Vagina (tissue), 2 donors: ENCODE data around the gene LZTS2. TPM values are rescaled to one million over a fixed set of nuclear protein-coding genes. Genes with fewer than 3 reads are reported as not detected.

ENCODE experiments used
- DNase-seq, 2 donors: peaks; one replicate each; pipeline ENCODE4 v3.0.0-alpha.2; 2017; ENCODE audit errors: extremely low spot score in 2 of 2
- H3K27ac ChIP-seq: fragments of 200-600 bp; sonication (generic); one replicate; pipeline ENCODE4 v1.5.1; 2019
- H3K27me3 ChIP-seq: fragments of 200-600 bp; sonication (generic); one replicate; pipeline ENCODE4 v1.5.1; 2019
- H3K36me3 ChIP-seq, 2 donors: fragments of 200-600 bp; sonication (generic); one replicate each; pipeline ENCODE4 v1.5.1; 2017 to 2019
- H3K4me1 ChIP-seq: fragments of 200-600 bp; sonication (generic); one replicate; pipeline ENCODE4 v1.5.1; 2019
- H3K4me3 ChIP-seq, 2 donors: fragments of 200-600 bp; sonication (generic); 1 replicate in 1 of 2; 2 replicates in 1 of 2; pipeline ENCODE4 v1.5.1; 2016 to 2019
- H3K9me3 ChIP-seq: fragments of 200-600 bp; sonication (generic); one replicate; pipeline ENCODE4 v1.5.1; 2019
- POLR2A ChIP-seq, 2 donors: fragments of 450-650 bp; IDR thresholded peaks; one replicate each; pipeline ENCODE4 v1.6.1; 2017; ENCODE audit warnings: antibody characterized with exemption in 2 of 2, mild to moderate bottlenecking in 2 of 2, moderate library complexity in 2 of 2
- POLR2AphosphoS5 ChIP-seq, 2 donors: sonication (generic); formaldehyde crosslinking; IDR thresholded peaks; one replicate each; pipeline ENCODE4 v1.9.0; 2017; ENCODE audit warnings: antibody characterized with exemption in 2 of 2, mild to moderate bottlenecking in 2 of 2, low read depth in 1 of 2; ENCODE audit not compliant: insufficient read depth in 1 of 2
- intact Hi-C: fragments of 100-400 bp; cut with DNase I; formaldehyde crosslinking; loops from one replicate; pipeline ENCODE4 v1.15.1; 2023
- total RNA-seq: library from RNA; depleted of rRNA; stranded (reverse); fragments of >200 nt; gene quantifications from one replicate; pipeline ENCODE4 v1.2.3, GENCODE V29; 2016
- TF ChIP-seq, protein P1 (sequence below), 3 experiments: fragments of 450-650 bp in 2 of 3; fragments of 200-600 bp in 1 of 3; sonication (generic) in 1 of 3; IDR thresholded peaks; one replicate each; pipeline ENCODE4 v1.5.1; 2017 to 2019; ENCODE audit warnings: antibody characterized with exemption in 3 of 3, mild to moderate bottlenecking in 2 of 3, moderate library complexity in 2 of 3

Gene LZTS2
- total RNA-seq, 1 donor from 2014 or later, result 99.4 TPM

GRCh38 chr10:101011517-101012423, 12.2 kb downstream of the LZTS2 start:
- no peaks in the 10 kb centered on the region for H3K27me3 ChIP-seq
- no peak for DNase-seq
- peaks cover 27% of the 10 kb centered on the region for H3K4me1 ChIP-seq
- no peak overlapping the region for H3K4me3 ChIP-seq
- intact Hi-C loops, result loop anchor here (2.0 kb wide), 1 partner anchor 15 kb away; no protein-coding TSS in a partner anchor
- TF ChIP-seq, protein P1, sequence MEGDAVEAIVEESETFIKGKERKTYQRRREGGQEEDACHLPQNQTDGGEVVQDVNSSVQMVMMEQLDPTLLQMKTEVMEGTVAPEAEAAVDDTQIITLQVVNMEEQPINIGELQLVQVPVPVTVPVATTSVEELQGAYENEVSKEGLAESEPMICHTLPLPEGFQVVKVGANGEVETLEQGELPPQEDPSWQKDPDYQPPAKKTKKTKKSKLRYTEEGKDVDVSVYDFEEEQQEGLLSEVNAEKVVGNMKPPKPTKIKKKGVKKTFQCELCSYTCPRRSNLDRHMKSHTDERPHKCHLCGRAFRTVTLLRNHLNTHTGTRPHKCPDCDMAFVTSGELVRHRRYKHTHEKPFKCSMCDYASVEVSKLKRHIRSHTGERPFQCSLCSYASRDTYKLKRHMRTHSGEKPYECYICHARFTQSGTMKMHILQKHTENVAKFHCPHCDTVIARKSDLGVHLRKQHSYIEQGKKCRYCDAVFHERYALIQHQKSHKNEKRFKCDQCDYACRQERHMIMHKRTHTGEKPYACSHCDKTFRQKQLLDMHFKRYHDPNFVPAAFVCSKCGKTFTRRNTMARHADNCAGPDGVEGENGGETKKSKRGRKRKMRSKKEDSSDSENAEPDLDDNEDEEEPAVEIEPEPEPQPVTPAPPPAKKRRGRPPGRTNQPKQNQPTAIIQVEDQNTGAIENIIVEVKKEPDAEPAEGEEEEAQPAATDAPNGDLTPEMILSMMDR (IDR thresholded peaks at IDR 0.05), result no peak
- TF ChIP-seq POLR2AphosphoS5 (IDR thresholded peaks at IDR 0.05; ENCODE audit: insufficient read depth in 1 of 2, low read depth in 1 of 2), result no peak
- no peaks in the 10 kb centered on the region for H3K9me3 ChIP-seq
- no peak overlapping the region for H3K27ac ChIP-seq
- peaks cover 0 to 7% of the 10 kb centered on the region in 2 donors for H3K36me3 ChIP-seq

- peaks cover 18% of the 10 kb centered on the region for H3K4me1 ChIP-seq
- TF ChIP-seq POLR2A (IDR thresholded peaks at IDR 0.05) (no peak), POLR2AphosphoS5 (IDR thresholded peaks at IDR 0.05; ENCODE audit: insufficient read depth in 1 of 2, low read depth in 1 of 2) (peak; percentile 29 to 59)
- TF ChIP-seq, protein P1 (IDR thresholded peaks at IDR 0.05), result peak; percentile 73 to 94 (median 89)
- H3K27ac ChIP-seq, result peak overlapping the region; percentile 38
- H3K27me3 ChIP-seq, result no peaks in the 10 kb centered on the region
- DNase-seq, result no peak
- H3K36me3 ChIP-seq, result no peaks in the 10 kb centered on the region
- intact Hi-C loops, result loop anchor here (2.0 kb wide), 1 partner anchor 16 kb away; no protein-coding TSS in a partner anchor
- H3K9me3 ChIP-seq, result no peaks in the 10 kb centered on the region
- no peak overlapping the region for H3K4me3 ChIP-seq
Observed at GRCh38 chr10:101012525-101013364, 13.1 kb downstream of the LZTS2 start.

- intact Hi-C loops, result loop anchor here (2.0 kb wide), 1 partner anchor 17 kb away; no protein-coding TSS in a partner anchor
- H3K4me3 ChIP-seq, result no peak overlapping the region
- no peak for DNase-seq
- H3K4me1 ChIP-seq, result peaks cover 12% of the 10 kb centered on the region
- H3K27me3 ChIP-seq, result no peaks in the 10 kb centered on the region
- no peak for TF ChIP-seq POLR2AphosphoS5 (IDR thresholded peaks at IDR 0.05; ENCODE audit: insufficient read depth in 1 of 2, low read depth in 1 of 2)
- TF ChIP-seq POLR2A (IDR thresholded peaks at IDR 0.05), result no peak
- TF ChIP-seq, protein P1 (IDR thresholded peaks at IDR 0.05), result no peak
- no peaks in the 10 kb centered on the region for H3K9me3 ChIP-seq
- no peaks in the 10 kb centered on the region for H3K36me3 ChIP-seq
- H3K27ac ChIP-seq, result peak overlapping the region; percentile 38
Observed at GRCh38 chr10:101013365-101013825, 13.8 kb downstream of the LZTS2 start.

- Histone ChIP-seq H3K4me3 (no peak overlapping the region), H3K27ac (no peak overlapping the region), H3K27me3 (no peaks in the 10 kb centered on the region), H3K9me3 (no peaks in the 10 kb centered on the region), H3K4me1 (peaks cover 18% of the 10 kb centered on the region), H3K36me3 (no peaks in the 10 kb centered on the region)
- DNase-seq, result no peak
- intact Hi-C loops, result no loop called here
- TF ChIP-seq, protein P1 (IDR thresholded peaks at IDR 0.05), result peak; percentile 86 to 89 (median 88)
- no peak for TF ChIP-seq POLR2AphosphoS5 (IDR thresholded peaks at IDR 0.05; ENCODE audit: insufficient read depth in 1 of 2, low read depth in 1 of 2)
Observed at GRCh38 chr10:101014230-101014884, 14.7 kb downstream of the LZTS2 start.
